Epidermal melanocyte (primary cell): ENCODE results near the gene MAGEB1.

Source experiments
- DNase-seq: peaks from one replicate; pipeline ENCODE4 v3.0.0; 2011; ENCODE audit warnings: low spot score; ENCODE audit not compliant: insufficient read length

Gene MAGEB1

GRCh38 chrX:30296408-30297254 lies 49.7 kb downstream of the MAGEB1 start:
- no peak for DNase-seq

- no peak for DNase-seq
Observed at GRCh38 chrX:30301208-30301607, 54.3 kb downstream of the MAGEB1 start.
